A549 (cell line): ENCODE data around the gene MYH10. TPM values are rescaled to one million over a fixed set of nuclear protein-coding genes. Genes with fewer than 3 reads are reported as not detected.

Source experiments
- ATAC-seq, 2 experiments: fragments of 200-7000 bp in 1 of 2; fragments of >200 bp in 1 of 2; cut with Nextera tagmentation in 1 of 2; cut with Tn5 transposase in 1 of 2; 3 replicates each; pipeline versions ENCODE4 v1.8.0 to v1.9.1; 2018 to 2020; ENCODE audit warnings: mild to moderate bottlenecking in 1 of 2, moderate library complexity in 1 of 2
- CTCF ChIA-PET: fragments of 300-600 bp; sonication (Branson Sonifier 250); formaldehyde crosslinking; extraction: SDS; loops from one replicate; lab custom pipeline; 2021; ENCODE audit warnings: antibody characterized with exemption, inconsistent platforms; lab: Yijun Ruan, JAX
- POLR2A ChIA-PET: fragments of 350-600 bp; formaldehyde crosslinking; extraction: SDS; loops from one replicate; lab custom pipeline; 2021; ENCODE audit warnings: antibody characterized with exemption, inconsistent platforms; lab: Yijun Ruan, JAX
- DNase-seq, 2 experiments: peaks; one replicate each; pipeline versions ENCODE4 v3.0.0 to v3.0.0-alpha.2; 2011 to 2016; ENCODE audit warnings: low read depth in 1 of 2, low spot score in 1 of 2
- FAIRE-seq: peaks from 2 replicates; lab custom pipeline; 2011; peaks lifted over from hg19 to GRCh38; lab: Jason Lieb, UNC
- H3K27ac ChIP-seq, 2 experiments: fragments of >200 bp; sonication (Bioruptor Twin); formaldehyde crosslinking; 3 replicates each; pipeline ENCODE4 v1.5.1; 2016 to 2017
- H3K4me1 ChIP-seq: fragments of >200 bp; sonication (Bioruptor Twin); formaldehyde crosslinking; 3 replicates; pipeline ENCODE4 v1.6.1; 2016
- H3K4me2 ChIP-seq: fragments of >200 bp; sonication (Bioruptor Twin); formaldehyde crosslinking; 3 replicates; pipeline ENCODE4 v1.6.1; 2016
- H3K4me3 ChIP-seq: fragments of >200 bp; sonication (Bioruptor Twin); formaldehyde crosslinking; 3 replicates; pipeline ENCODE4 v1.5.1; 2016
- H3K9me3 ChIP-seq: fragments of >200 bp; sonication (Bioruptor Twin); formaldehyde crosslinking; 3 replicates; pipeline ENCODE4 v1.6.1; 2016
- BHLHE40 ChIP-seq: IDR thresholded peaks from 2 replicates; pipeline ENCODE4 v1.6.1; 2012; ENCODE audit warnings: low read depth, low read length, inconsistent platforms
- CEBPB ChIP-seq, 2 experiments: fragments of >200 bp in 1 of 2; sonication (Bioruptor Twin) in 1 of 2; formaldehyde crosslinking in 1 of 2; IDR thresholded peaks; 2 replicates each; pipeline ENCODE4 v1.6.1; 2012 to 2016
- EHMT2 ChIP-seq: fragments of 200-600 bp; sonication (generic); IDR thresholded peaks from 2 replicates; pipeline ENCODE4 v1.6.1; 2016; ENCODE audit warnings: antibody characterized with exemption, low read depth, mild to moderate bottlenecking, moderate library complexity
- ELK1 ChIP-seq: fragments of 150-350 bp; IDR thresholded peaks from 2 replicates; pipeline ENCODE4 v1.6.1; 2014; ENCODE audit warnings: low read depth, mild to moderate bottlenecking, low read length
- ESRRA ChIP-seq: fragments of 150-350 bp; IDR thresholded peaks from 2 replicates; pipeline ENCODE4 v1.6.1; 2014; ENCODE audit warnings: mild to moderate bottlenecking, low read length, borderline replicate concordance
- FOSB ChIP-seq: fragments of 250-450 bp; sonication (Bioruptor Pico); IDR thresholded peaks from 2 replicates; pipeline ENCODE4 v1.5.0; 2020; ENCODE audit warnings: mild to moderate bottlenecking, moderate library complexity
- FOSL2 ChIP-seq, 2 experiments: fragments of 450-650 bp in 1 of 2; fragments of >200 bp in 1 of 2; sonication (Bioruptor Twin) in 1 of 2; formaldehyde crosslinking; IDR thresholded peaks; 2 replicates each; pipeline versions ENCODE4 v1.5.0 to v1.6.1; 2016 to 2020; ENCODE audit warnings: mild to moderate bottlenecking in 1 of 2, moderate library complexity in 1 of 2
- FOXS1 ChIP-seq: fragments of 250-450 bp; sonication (Bioruptor Pico); IDR thresholded peaks from 2 replicates; pipeline ENCODE4 v1.5.0; 2020; ENCODE audit warnings: mild to moderate bottlenecking, moderate library complexity
- GATA3 ChIP-seq: IDR thresholded peaks from 2 replicates; pipeline ENCODE4 v1.6.1; 2012; ENCODE audit warnings: borderline replicate concordance
- HEYL ChIP-seq: fragments of 250-450 bp; sonication (Bioruptor Pico); IDR thresholded peaks from 2 replicates; pipeline ENCODE4 v1.8.0; 2021; ENCODE audit warnings: mild to moderate bottlenecking, moderate library complexity
- HOXA7 ChIP-seq: fragments of 250-450 bp; sonication (Bioruptor Pico); IDR thresholded peaks from 2 replicates; pipeline ENCODE4 v1.5.0; 2020; ENCODE audit warnings: mild to moderate bottlenecking, moderate library complexity
- HOXB13 ChIP-seq: fragments of 250-450 bp; sonication (Bioruptor Pico); IDR thresholded peaks from 2 replicates; pipeline ENCODE4 v1.5.0; 2020; ENCODE audit warnings: low read depth, mild to moderate bottlenecking, moderate library complexity
- KDM5A ChIP-seq: fragments of 200-600 bp; sonication (generic); IDR thresholded peaks from 2 replicates; pipeline ENCODE4 v1.6.1; 2016; ENCODE audit warnings: antibody characterized with exemption, mild to moderate bottlenecking
- NFE2L2 ChIP-seq: fragments of 150-350 bp; conservative IDR thresholded peaks from 2 replicates; pipeline ENCODE4 v1.6.1; 2014; ENCODE audit warnings: low read length
- NPAS2 ChIP-seq: fragments of 250-450 bp; sonication (Bioruptor Pico); IDR thresholded peaks from 2 replicates; pipeline ENCODE4 v1.8.0; 2022; ENCODE audit warnings: mild to moderate bottlenecking, moderate library complexity, borderline replicate concordance
- POLR2AphosphoS2 ChIP-seq: conservative IDR thresholded peaks from 2 replicates; pipeline ENCODE4 v1.6.1; 2012; ENCODE audit warnings: low read length, improper control_type of control experiment, inconsistent platforms
- RAD21 ChIP-seq, 2 experiments: fragments of >200 bp in 1 of 2; sonication (Bioruptor Twin) in 1 of 2; formaldehyde crosslinking in 1 of 2; IDR thresholded peaks in 1 of 2; conservative IDR thresholded peaks in 1 of 2; 2 replicates in 1 of 2; 3 replicates in 1 of 2; pipeline ENCODE4 v1.6.1; 2012 to 2018; ENCODE audit warnings: inconsistent platforms in 1 of 2
- RARB ChIP-seq: fragments of 250-450 bp; sonication (Bioruptor Pico); IDR thresholded peaks from 2 replicates; pipeline ENCODE4 v1.8.0; 2021; ENCODE audit warnings: mild to moderate bottlenecking, moderate library complexity
- RFX5 ChIP-seq: fragments of 450-650 bp; IDR thresholded peaks from 2 replicates; pipeline ENCODE4 v1.7.1; 2014; ENCODE audit warnings: antibody characterized with exemption, mild to moderate bottlenecking, moderate library complexity
- TP53 ChIP-seq: fragments of 250-450 bp; sonication (Bioruptor Pico); IDR thresholded peaks from 2 replicates; pipeline ENCODE4 v1.5.0; 2021; ENCODE audit warnings: mild to moderate bottlenecking, moderate library complexity
- ZC3H11A ChIP-seq: fragments of 450-650 bp; IDR thresholded peaks from 2 replicates; pipeline ENCODE4 v1.6.1; 2014; ENCODE audit warnings: antibody characterized with exemption, mild to moderate bottlenecking
- ZFP36 ChIP-seq: fragments of 450-650 bp; IDR thresholded peaks from 2 replicates; pipeline ENCODE4 v1.6.1; 2014; ENCODE audit warnings: borderline replicate concordance; ENCODE audit not compliant: partially characterized antibody
- ZSCAN20 ChIP-seq: fragments of 250-450 bp; sonication (Bioruptor Pico); IDR thresholded peaks from 2 replicates; pipeline ENCODE4 v1.8.0; 2022; ENCODE audit warnings: mild to moderate bottlenecking, moderate library complexity
- WGBS: methylation state at CpG from one replicate; pipeline ENCODE4 v1.1.6; 2017; ENCODE audit errors: missing lambda C conversion rate; 5-methylcytosine and 5-hydroxymethylcytosine counted together
- polyA plus RNA-seq, 4 experiments: library from polyadenylated mRNA; depleted of rRNA in 3 of 4; stranded (reverse); fragments of >200 nt; fragmentation: RNase III in 1 of 4; extraction: RNeasy Plus Mini Kit Qiagen cat#74134 plus additional on column Dnase treatment in 1 of 4; gene quantifications; 2 replicates in 3 of 4; 3 replicates in 1 of 4; pipeline ENCODE4 v1.2.3, GENCODE V29; 2011 to 2017
- TF ChIP-seq, protein P1 (sequence below): fragments of 250-450 bp; sonication (Bioruptor Pico); IDR thresholded peaks from 2 replicates; pipeline ENCODE4 v1.5.0; 2021; ENCODE audit warnings: mild to moderate bottlenecking, moderate library complexity, borderline replicate concordance
- TF ChIP-seq, protein P2 (sequence below): IDR thresholded peaks from 2 replicates; pipeline ENCODE4 v1.6.1; 2012
- TF ChIP-seq, protein P3 (sequence below): fragments of >200 bp; sonication (Bioruptor Twin); formaldehyde crosslinking; IDR thresholded peaks from 3 replicates; pipeline ENCODE4 v1.5.1; 2016

MYH10 gene
- polyA plus RNA-seq, 2 of the 4 experiments (the other 2 are of a cell fraction), result 26.5 to 28.3 TPM

DNA sequence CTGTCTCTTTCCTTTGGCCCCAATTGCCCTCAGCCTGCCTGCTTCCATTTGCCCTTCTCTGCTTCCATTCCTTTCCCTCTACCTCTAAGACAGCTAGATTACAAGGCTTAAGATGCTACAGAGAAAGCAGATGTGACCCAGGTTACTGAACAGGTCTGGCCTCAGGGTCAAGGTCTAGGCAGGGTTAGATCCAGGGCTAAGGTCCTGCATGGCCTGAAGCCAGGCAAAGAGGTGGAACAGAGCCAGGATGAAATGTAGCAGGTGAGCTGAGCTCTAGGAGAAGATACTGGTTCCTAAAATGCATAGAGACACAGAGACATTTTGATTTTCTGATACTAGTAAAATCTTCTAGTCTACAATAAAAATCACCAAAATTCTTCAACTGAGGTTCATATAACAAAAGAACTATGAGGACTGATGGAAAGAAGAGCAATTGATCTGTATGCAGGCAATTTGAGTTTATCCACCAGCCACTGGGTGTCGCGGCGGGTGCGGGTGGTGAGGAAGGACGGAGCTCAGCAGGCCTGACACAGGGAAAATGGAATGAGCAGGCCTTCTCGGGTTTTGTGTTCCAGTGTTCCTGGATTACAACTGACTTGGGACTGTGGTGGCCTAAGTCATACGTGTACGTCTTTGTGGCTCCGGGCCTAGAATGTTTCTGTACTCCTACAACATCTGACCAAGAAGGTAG is 95.9 kb downstream of the MYH10 start:
- no peak overlapping the region for H3K4me3 ChIP-seq
- FAIRE-seq (no peak), ATAC-seq (no peak), DNase-seq (no peak)
- ChIA-PET CTCF (interaction anchor here (0.7 to 2.1 kb wide), 6 partner anchors 11 to 212 kb away, joined by 3 to 5 read pairs (median 4); no protein-coding TSS in a partner anchor), POLR2A (no interaction called here)
- TF ChIP-seq FOXS1 (CRISPR knock-in tag) (no peak), KDM5A (no peak), ZFP36 (no peak), EHMT2 (no peak), TP53 (CRISPR knock-in tag) (no peak), HEYL (CRISPR knock-in tag) (no peak), HOXB13 (CRISPR knock-in tag) (no peak), ELK1 (no peak), BHLHE40 (no peak), POLR2AphosphoS2 (no peak), ZC3H11A (no peak), HOXA7 (CRISPR knock-in tag) (no peak), NPAS2 (no peak), RFX5 (no peak), ZSCAN20 (CRISPR knock-in tag) (no peak), FOSB (CRISPR knock-in tag) (no peak)
- TF ChIP-seq, protein P1, sequence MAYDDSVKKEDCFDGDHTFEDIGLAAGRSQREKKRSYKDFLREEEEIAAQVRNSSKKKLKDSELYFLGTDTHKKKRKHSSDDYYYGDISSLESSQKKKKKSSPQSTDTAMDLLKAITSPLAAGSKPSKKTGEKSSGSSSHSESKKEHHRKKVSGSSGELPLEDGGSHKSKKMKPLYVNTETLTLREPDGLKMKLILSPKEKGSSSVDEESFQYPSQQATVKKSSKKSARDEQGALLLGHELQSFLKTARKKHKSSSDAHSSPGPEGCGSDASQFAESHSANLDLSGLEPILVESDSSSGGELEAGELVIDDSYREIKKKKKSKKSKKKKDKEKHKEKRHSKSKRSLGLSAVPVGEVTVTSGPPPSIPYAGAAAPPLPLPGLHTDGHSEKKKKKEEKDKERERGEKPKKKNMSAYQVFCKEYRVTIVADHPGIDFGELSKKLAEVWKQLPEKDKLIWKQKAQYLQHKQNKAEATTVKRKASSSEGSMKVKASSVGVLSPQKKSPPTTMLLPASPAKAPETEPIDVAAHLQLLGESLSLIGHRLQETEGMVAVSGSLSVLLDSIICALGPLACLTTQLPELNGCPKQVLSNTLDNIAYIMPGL (CRISPR knock-in tag), result no peak
- TF ChIP-seq, protein P2, sequence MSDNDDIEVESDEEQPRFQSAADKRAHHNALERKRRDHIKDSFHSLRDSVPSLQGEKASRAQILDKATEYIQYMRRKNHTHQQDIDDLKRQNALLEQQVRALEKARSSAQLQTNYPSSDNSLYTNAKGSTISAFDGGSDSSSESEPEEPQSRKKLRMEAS, result no peak
- TF ChIP-seq, protein P3, sequence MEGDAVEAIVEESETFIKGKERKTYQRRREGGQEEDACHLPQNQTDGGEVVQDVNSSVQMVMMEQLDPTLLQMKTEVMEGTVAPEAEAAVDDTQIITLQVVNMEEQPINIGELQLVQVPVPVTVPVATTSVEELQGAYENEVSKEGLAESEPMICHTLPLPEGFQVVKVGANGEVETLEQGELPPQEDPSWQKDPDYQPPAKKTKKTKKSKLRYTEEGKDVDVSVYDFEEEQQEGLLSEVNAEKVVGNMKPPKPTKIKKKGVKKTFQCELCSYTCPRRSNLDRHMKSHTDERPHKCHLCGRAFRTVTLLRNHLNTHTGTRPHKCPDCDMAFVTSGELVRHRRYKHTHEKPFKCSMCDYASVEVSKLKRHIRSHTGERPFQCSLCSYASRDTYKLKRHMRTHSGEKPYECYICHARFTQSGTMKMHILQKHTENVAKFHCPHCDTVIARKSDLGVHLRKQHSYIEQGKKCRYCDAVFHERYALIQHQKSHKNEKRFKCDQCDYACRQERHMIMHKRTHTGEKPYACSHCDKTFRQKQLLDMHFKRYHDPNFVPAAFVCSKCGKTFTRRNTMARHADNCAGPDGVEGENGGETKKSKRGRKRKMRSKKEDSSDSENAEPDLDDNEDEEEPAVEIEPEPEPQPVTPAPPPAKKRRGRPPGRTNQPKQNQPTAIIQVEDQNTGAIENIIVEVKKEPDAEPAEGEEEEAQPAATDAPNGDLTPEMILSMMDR, result no peak
- no peak overlapping the region for H3K4me2 ChIP-seq
- 94% methylated on average over 9 of the region's 9 CpGs for WGBS
- H3K9me3 ChIP-seq, result no peaks in the 10 kb centered on the region
- peaks cover 18% of the 10 kb centered on the region for H3K4me1 ChIP-seq
- H3K27ac ChIP-seq, result no peak overlapping the region

GRCh38 chr17:8532021-8532420 is 98.5 kb downstream of the MYH10 start:
- WGBS, result 45% methylated on average over 3 of the region's 3 CpGs
- DNase-seq (peak; percentile 57 to 70), ATAC-seq (peak; percentile 91 to 99), FAIRE-seq (peak; percentile 74)
- Histone ChIP-seq H3K4me2 (peak overlapping the region; percentile 56), H3K4me1 (peaks cover 18% of the 10 kb centered on the region), H3K27ac (peak overlapping the region in 1 of 2 experiments; percentile 47; a peak in 3 of 6 replicates), H3K9me3 (no peaks in the 10 kb centered on the region), H3K4me3 (no peak overlapping the region)
- ChIA-PET CTCF (interaction anchor here (1.2 kb wide), 1 partner anchor 214 kb away, joined by 3 read pairs; no protein-coding TSS in a partner anchor), POLR2A (interaction anchor here (0.6 to 0.8 kb wide), 2 partner anchors 11 to 112 kb away, joined by 3 read pairs; no protein-coding TSS in a partner anchor)
- TF ChIP-seq FOSB (CRISPR knock-in tag) (no peak), CEBPB (IDR thresholded peaks at IDR 0.05) (no peak), ESRRA (no peak), FOSL2 (IDR thresholded peaks at IDR 0.05) (no peak), FOSL2 (CRISPR knock-in tag; IDR thresholded peaks at IDR 0.05) (peak; percentile 39), RAD21 (conservative IDR thresholded peaks at IDR 0.05 in 1 of 2, IDR thresholded peaks at IDR 0.05 in 1 of 2) (0 out of 5 replicates have a peak, but pooled peaks of 1 of the 2 experiments have one; percentile 5), GATA3 (peak; percentile 69), NFE2L2 (no peak), RARB (CRISPR knock-in tag) (no peak)
